Neural crest cell (in vitro differentiated cells): ENCODE data around the gene NFKBIZ. TPM values are rescaled to one million over a fixed set of nuclear protein-coding genes. Genes with fewer than 3 reads are reported as not detected.

Experiments
- DNase-seq: peaks from one replicate; pipeline ENCODE4 v3.0.0; 2021; ENCODE audit warnings: low read depth, mixed read lengths, low spot score
- H3K27ac Mint-ChIP-seq: one replicate; pipeline ENCODE4 v1.8.0; 2021; ENCODE audit warnings: mild to moderate bottlenecking, mixed read lengths; ENCODE audit not compliant: unreplicated experiment
- H3K27me3 Mint-ChIP-seq: 2 replicates; pipeline ENCODE4 v1.8.0; 2021; ENCODE audit warnings: low read depth, mild to moderate bottlenecking, mixed read lengths
- H3K36me3 Mint-ChIP-seq: 2 replicates; pipeline ENCODE4 v1.8.0; 2021; ENCODE audit warnings: low read depth, mild to moderate bottlenecking, mixed read lengths
- H3K4me1 Mint-ChIP-seq: 2 replicates; pipeline ENCODE4 v1.8.0; 2021; ENCODE audit warnings: mixed read lengths
- H3K4me3 Mint-ChIP-seq: one replicate; pipeline ENCODE4 v1.8.0; 2021; ENCODE audit warnings: mild to moderate bottlenecking, mixed read lengths
- H3K9me3 Mint-ChIP-seq: 2 replicates; pipeline ENCODE4 v1.8.0; 2021; ENCODE audit warnings: mixed read lengths
- CTCF ChIP-seq: fragments of 200-600 bp; sonication (generic); conservative IDR thresholded peaks from 2 replicates; pipeline ENCODE4 v1.5.0; 2021; ENCODE audit warnings: antibody characterized with exemption, mild to moderate bottlenecking
- total RNA-seq: library from RNA; stranded (reverse); gene quantifications from 2 replicates; pipeline ENCODE4 v1.2.1, GENCODE V29; 2021

NFKBIZ gene
- total RNA-seq, 1 donor from 2014 or later = 6.2 TPM

GRCh38 chr3:101896083-101896757 is 46.9 kb downstream of the NFKBIZ start:
- H3K27ac Mint-ChIP-seq = no peak overlapping the region
- H3K27me3 Mint-ChIP-seq = no peaks in the 10 kb centered on the region

GRCh38 chr3:101897013-101897412 is 47.7 kb downstream of the NFKBIZ start:
- no peak for DNase-seq
- peaks cover 3% of the 10 kb centered on the region for H3K9me3 Mint-ChIP-seq
- H3K27me3 Mint-ChIP-seq = no peaks in the 10 kb centered on the region
- H3K27ac Mint-ChIP-seq = no peak overlapping the region
- peaks cover 3% of the 10 kb centered on the region for H3K36me3 Mint-ChIP-seq
- no peak overlapping the region for H3K4me3 Mint-ChIP-seq
- TF ChIP-seq CTCF = no peak
- H3K4me1 Mint-ChIP-seq = no peaks in the 10 kb centered on the region

More at GRCh38 chr3:101896083-101896757, 46.9 kb downstream of the NFKBIZ start:
- Mint-ChIP-seq H3K4me1 (no peaks in the 10 kb centered on the region), H3K9me3 (peaks cover 3% of the 10 kb centered on the region), H3K36me3 (peaks cover 3% of the 10 kb centered on the region), H3K4me3 (no peak overlapping the region)
- TF ChIP-seq CTCF = no peak
- DNase-seq = no peak

- no peak for TF ChIP-seq CTCF
- H3K4me1 Mint-ChIP-seq = no peaks in the 10 kb centered on the region
- no peak overlapping the region for H3K4me3 Mint-ChIP-seq
- H3K27me3 Mint-ChIP-seq = no peaks in the 10 kb centered on the region
- DNase-seq = no peak
- H3K36me3 Mint-ChIP-seq = peaks cover 3% of the 10 kb centered on the region
- H3K27ac Mint-ChIP-seq = no peak overlapping the region
- H3K9me3 Mint-ChIP-seq = peaks cover 3% of the 10 kb centered on the region
Observed at GRCh38 chr3:101898039-101898438, 48.7 kb downstream of the NFKBIZ start.

GRCh38 chr3:101898752-101899169 is 49.4 kb downstream of the NFKBIZ start:
- no peak for DNase-seq
- Mint-ChIP-seq H3K36me3 (peaks cover 3% of the 10 kb centered on the region), H3K27ac (peak overlapping the region; percentile 8), H3K27me3 (no peaks in the 10 kb centered on the region), H3K4me1 (no peaks in the 10 kb centered on the region), H3K9me3 (peaks cover 3% of the 10 kb centered on the region), H3K4me3 (no peak overlapping the region)
- no peak for TF ChIP-seq CTCF

GRCh38 chr3:101900316-101900715 is 51.0 kb downstream of the NFKBIZ start:
- TF ChIP-seq CTCF = no peak
- peaks cover 3% of the 10 kb centered on the region for H3K36me3 Mint-ChIP-seq
- no peak for DNase-seq
- no peaks in the 10 kb centered on the region for H3K4me1 Mint-ChIP-seq
- peaks cover 3% of the 10 kb centered on the region for H3K9me3 Mint-ChIP-seq
- H3K27me3 Mint-ChIP-seq = no peaks in the 10 kb centered on the region
- no peak overlapping the region for H3K27ac Mint-ChIP-seq
- no peak overlapping the region for H3K4me3 Mint-ChIP-seq
